K562 (cell line): ENCODE results near the gene PELI2. TPM values are rescaled to one million over a fixed set of nuclear protein-coding genes. Genes with fewer than 3 reads are reported as not detected.

Experiments used
- ATAC-seq: fragments of 200-7000 bp; cut with Tn5 transposase; 3 replicates; pipeline ENCODE4 v1.9.1; 2020; ENCODE audit warnings: moderate library complexity
- BruUV-seq: library from RNA; stranded (reverse); fragments of 400-500 nt; replicated peaks from 2 replicates; lab custom pipeline; 2021; lab: Mats Ljungman, UMichigan
- CTCF ChIA-PET: fragments of 300-600 bp; formaldehyde crosslinking; extraction: SDS; loops from one replicate; lab custom pipeline; 2021; ENCODE audit warnings: low intra/inter-chr PET ratio; lab: Yijun Ruan, JAX
- POLR2A ChIA-PET: fragments of 300-600, 350-650 bp; sonication (Branson Sonifier 250); formaldehyde crosslinking; extraction: SDS; loops from one replicate; lab custom pipeline; 2021; ENCODE audit warnings: antibody characterized with exemption, inconsistent platforms; lab: Yijun Ruan, JAX
- DNase-seq, 4 experiments: peaks; one replicate each; pipeline versions ENCODE4 v3.0.0 to v3.0.0-alpha.2; 2011 to 2018; ENCODE audit warnings: low spot score in 3 of 4, mixed read lengths in 3 of 4; ENCODE audit errors: extremely low read depth in 1 of 4
- FAIRE-seq: peaks from 2 replicates; lab custom pipeline; 2011; peaks lifted over from hg19 to GRCh38; lab: Jason Lieb, UNC
- H2AFZ ChIP-seq: 2 replicates; pipeline ENCODE4 v1.6.0; 2011; ENCODE audit warnings: low read depth, low read length, control low read depth, inconsistent platforms
- H3K27ac ChIP-seq: fragments of 200-600 bp; 3 replicates; pipeline ENCODE4 v1.8.0; 2011; ENCODE audit warnings: low read depth, mild to moderate bottlenecking, control low read depth, inconsistent platforms, low read length, moderate library complexity, mixed read lengths; ENCODE audit errors: extremely low read depth
- H3K27me3 ChIP-seq, 2 experiments: fragments of 300-600 bp in 1 of 2; 2 replicates in 1 of 2; 3 replicates in 1 of 2; pipeline versions ENCODE4 v1.6.0 to v1.8.0; 2011; ENCODE audit warnings: inconsistent platforms in 2 of 2, low read length in 2 of 2, mild to moderate bottlenecking in 1 of 2, mixed read lengths in 1 of 2, moderate library complexity in 1 of 2; ENCODE audit not compliant: control insufficient read depth in 2 of 2, insufficient read depth in 2 of 2
- H3K36me3 ChIP-seq: fragments of 300-600 bp; 3 replicates; pipeline ENCODE4 v1.8.0; 2011; ENCODE audit warnings: mild to moderate bottlenecking, low read length, inconsistent platforms; ENCODE audit not compliant: control insufficient read depth, insufficient read depth
- H3K4me1 ChIP-seq, 2 experiments: fragments of 200-600 bp in 1 of 2; replicated peaks in 1 of 2; 2 replicates in 1 of 2; 3 replicates in 1 of 2; pipeline versions ENCODE4 v1.5.1 to v1.8.0; 2011; ENCODE audit warnings: inconsistent platforms in 2 of 2, low read length in 2 of 2, mild to moderate bottlenecking in 1 of 2, mixed read lengths in 1 of 2, moderate library complexity in 1 of 2; ENCODE audit not compliant: control insufficient read depth in 2 of 2, insufficient read depth in 2 of 2
- H3K4me2 ChIP-seq: 2 replicates; pipeline ENCODE4 v1.6.1; 2011; ENCODE audit warnings: low read length, control low read depth, inconsistent platforms, mixed read lengths; ENCODE audit not compliant: insufficient read depth
- H3K4me3 ChIP-seq: fragments of 200-600 bp; sonication (generic), shearing (Covaris generic); 2 replicates; pipeline ENCODE4 v1.5.1; 2016; ENCODE audit warnings: control low read depth, inconsistent platforms
- H3K79me2 ChIP-seq: fragments of 200-600 bp; 3 replicates; pipeline ENCODE4 v1.8.0; 2011; ENCODE audit warnings: low read length, inconsistent platforms; ENCODE audit not compliant: control insufficient read depth, insufficient read depth
- H3K9ac ChIP-seq, 2 experiments: 2 replicates each; pipeline versions ENCODE4 v1.6.0 to v1.6.1; 2011; ENCODE audit warnings: low read depth in 2 of 2, low read length in 2 of 2, control low read depth in 1 of 2, inconsistent platforms in 1 of 2, mild to moderate bottlenecking in 1 of 2, mixed read lengths in 1 of 2; ENCODE audit not compliant: insufficient read depth in 1 of 2
- H3K9me1 ChIP-seq: one replicate; pipeline ENCODE4 v1.6.0; 2011; ENCODE audit warnings: inconsistent platforms, mild to moderate bottlenecking, low read length, moderate library complexity; ENCODE audit not compliant: control insufficient read depth, insufficient read depth
- H3K9me3 ChIP-seq: replicated peaks from 2 replicates; pipeline ENCODE4 v1.5.1; 2011; ENCODE audit warnings: low read depth, low read length, inconsistent platforms; ENCODE audit not compliant: control insufficient read depth, insufficient read depth
- H4K20me1 ChIP-seq: replicated peaks from 2 replicates; pipeline ENCODE4 v1.6.1; 2011; ENCODE audit warnings: low read length, inconsistent platforms, mixed read lengths; ENCODE audit not compliant: control insufficient read depth, insufficient read depth
- ASH1L ChIP-seq: fragments of 450-650 bp; IDR thresholded peaks from 2 replicates; pipeline ENCODE4 v1.6.1; 2018; ENCODE audit warnings: borderline replicate concordance, mild to moderate bottlenecking, low read depth; ENCODE audit not compliant: partially characterized antibody
- BRF2 ChIP-seq: IDR thresholded peaks from 3 replicates; pipeline ENCODE4 v1.6.1; 2011; ENCODE audit warnings: borderline replicate concordance, mild to moderate bottlenecking; ENCODE audit not compliant: insufficient read length, insufficient read depth
- CBX2 ChIP-seq: fragments of 200-600 bp; sonication (generic); IDR thresholded peaks from one replicate; pipeline ENCODE4 v1.6.1; 2012; ENCODE audit warnings: mild to moderate bottlenecking, low read length, inconsistent platforms; ENCODE audit not compliant: insufficient read depth, poor library complexity, severe bottlenecking
- NR1H2 ChIP-seq: sonication (generic); formaldehyde crosslinking; IDR thresholded peaks from 2 replicates; pipeline ENCODE4 v1.4.0; 2020; ENCODE audit warnings: mild to moderate bottlenecking, missing genetic modification reagents
- POLR2AphosphoS2 ChIP-seq: IDR thresholded peaks from 2 replicates; pipeline ENCODE4 v1.6.1; 2012; ENCODE audit warnings: low read length, improper control_type of control experiment
- PYGO2 ChIP-seq: fragments of 450-650 bp; IDR thresholded peaks from 2 replicates; pipeline ENCODE4 v1.6.1; 2016; ENCODE audit warnings: mild to moderate bottlenecking, missing genetic modification characterization, moderate library complexity, missing compliant biosample characterization
- RERE ChIP-seq: sonication (generic); formaldehyde crosslinking; IDR thresholded peaks from 2 replicates; pipeline ENCODE4 v1.8.0; 2023; ENCODE audit warnings: missing genetic modification reagents, mild to moderate bottlenecking, borderline replicate concordance
- STAT6 ChIP-seq: sonication (generic); formaldehyde crosslinking; IDR thresholded peaks from 2 replicates; pipeline ENCODE4 v1.8.1; 2023; ENCODE audit warnings: mild to moderate bottlenecking, missing genetic modification reagents
- TOE1 ChIP-seq, 2 experiments: fragments of 450-650 bp in 1 of 2; sonication (generic) in 1 of 2; formaldehyde crosslinking in 1 of 2; IDR thresholded peaks; 2 replicates each; pipeline versions ENCODE4 v1.7.1 to v1.8.0; 2016 to 2022; ENCODE audit warnings: borderline replicate concordance in 2 of 2, mild to moderate bottlenecking in 2 of 2, antibody characterized with exemption in 1 of 2, inconsistent platforms in 1 of 2, low read depth in 1 of 2, missing genetic modification reagents in 1 of 2, moderate library complexity in 1 of 2
- ZNF212 ChIP-seq: fragments of 450-650 bp; formaldehyde crosslinking; IDR thresholded peaks from 2 replicates; pipeline ENCODE4 v1.4.0; 2020; ENCODE audit warnings: mild to moderate bottlenecking
- ZNF511 ChIP-seq: sonication (generic); formaldehyde crosslinking; IDR thresholded peaks from 2 replicates; pipeline ENCODE4 v1.8.0; 2022; ENCODE audit warnings: mild to moderate bottlenecking, missing genetic modification reagents
- ZSCAN29 ChIP-seq: fragments of 450-650 bp; IDR thresholded peaks from 2 replicates; pipeline ENCODE4 v1.6.1; 2017
- WGBS: fragments of 100-300 bp; shearing (Covaris generic); methylation state at CpG from one replicate; pipeline ENCODE4 v1.1.6; 2016; ENCODE audit warnings: low coverage, mixed read lengths; ENCODE audit not compliant: insufficient coverage; ENCODE audit errors: missing lambda C conversion rate; 5-methylcytosine and 5-hydroxymethylcytosine counted together
- in situ Hi-C: fragments of 300-500 bp; cut with MboI; formaldehyde crosslinking; loops from 4 replicates; pipeline ENCODE4 v1.15.0; 2018; ENCODE audit warnings: inconsistent platforms, mixed read lengths
- intact Hi-C: fragments of 100-400 bp; cut with micrococcal nuclease; formaldehyde crosslinking; loops from 2 replicates; pipeline ENCODE4 v1.14.2; 2022
- polyA plus RNA-seq, 8 experiments: library from polyadenylated mRNA; depleted of rRNA in 4 of 8; stranded (reverse) in 5 of 8; unstranded in 3 of 8; fragments of >200 nt; fragmentation: Nextera tagmentation in 2 of 8; fragmentation: Illumina TruSeq in 1 of 8; extraction: Ambion mirVana in 2 of 8; extraction: Trizol in 1 of 8; gene quantifications; 2 replicates each; pipeline versions ENCODE4 v1.2.1 to v1.2.3, GENCODE V29; 2011 to 2014; ENCODE audit warnings: inconsistent platforms in 1 of 8, missing spikeins in 1 of 8
- total RNA-seq, 7 experiments: library from RNA; depleted of rRNA in 6 of 7; stranded (reverse); fragments of >200 nt in 6 of 7; fragmentation: Illumina TruSeq in 2 of 7; extraction: Trizol in 2 of 7; gene quantifications; 2 replicates each; pipeline versions ENCODE4 v1.2.1 to v1.2.3, GENCODE V29; 2011 to 2021; ENCODE audit warnings: low replicate concordance in 1 of 7

Gene PELI2
- total and polyA plus RNA-seq, 9 of the 15 experiments (the other 6 are each of a cell fraction or from before 2014, with no cell fraction given): 0.20 to 1.5 (median 0.44) TPM

- H3K9me1 ChIP-seq: no peaks in the 10 kb centered on the region
- peaks cover 0 to 37% of the 10 kb centered on the region in 2 experiments; a peak in 4 of 5 replicates for H3K4me1 ChIP-seq
- H3K36me3 ChIP-seq: no peaks in the 10 kb centered on the region
- in situ Hi-C loops (no loop called here), intact Hi-C loops (no loop called here)
- H3K9me3 ChIP-seq: no peaks in the 10 kb centered on the region
- ATAC-seq: no peak
- CTCF ChIA-PET: no interaction called here
- no peak overlapping the region; a peak in 1 of 4 replicates for H3K9ac ChIP-seq
- H4K20me1 ChIP-seq: no peaks in the 10 kb centered on the region
- H3K4me2 ChIP-seq: no peak overlapping the region
- WGBS: 20% methylated on average over 2 of the region's 2 CpGs
- POLR2A ChIA-PET: interaction anchor here (1.1 kb wide), 1 partner anchor 15 kb away, joined by 4 read pairs; no protein-coding TSS in a partner anchor
- H3K79me2 ChIP-seq: no peaks in the 10 kb centered on the region
- H3K4me3 ChIP-seq: no peak overlapping the region
- H3K27ac ChIP-seq: no peak overlapping the region
- no peaks in the 10 kb centered on the region for H3K27me3 ChIP-seq
- no TSS peak for BruUV-seq
- no peak overlapping the region for H2AFZ ChIP-seq
- FAIRE-seq: no peak
- DNase-seq: no peak
- TF ChIP-seq ZSCAN29 (no peak), RERE (CRISPR knock-in tag) (no peak), CBX2 (no peak), STAT6 (CRISPR knock-in tag) (no peak), POLR2AphosphoS2 (no peak), NR1H2 (CRISPR knock-in tag) (no peak), BRF2 (no peak), ZNF511 (CRISPR knock-in tag) (no peak), ZNF212 (no peak), TOE1 (IDR thresholded peaks at IDR 0.05; ENCODE audit: borderline replicate concordance) (no peak), TOE1 (CRISPR knock-in tag; IDR thresholded peaks at IDR 0.05; ENCODE audit: borderline replicate concordance, low read depth) (no peak), PYGO2 (no peak), ASH1L (no peak)
Observed at GRCh38 chr14:56202256-56202655, 84.0 kb downstream of the PELI2 start.
